ENCODE measurements around the gene ABCF1. TPM values are rescaled to one million over a fixed set of nuclear protein-coding genes. Genes with fewer than 3 reads are reported as not detected.

Gene ABCF1
- total RNA-seq, 2 experiments from 2014 or later: 86.1 to 88.0 TPM

GRCh38 chr6:30614843-30615218, 43.6 kb downstream of the ABCF1 start:
- Histone ChIP-seq H3K27ac (ENCODE audit: low read depth in 1 of 2, low read length in 2 of 2) (peak overlapping the region; percentile 92 to 98), H3K36me3 (ENCODE audit: insufficient read depth, low read length) (peaks cover 32% of the 10 kb centered on the region), H3K4me1 (ENCODE audit: insufficient read depth, low read length) (peaks cover 48% of the 10 kb centered on the region), H3K27me3 (ENCODE audit: control insufficient read depth in 1 of 2, insufficient read depth in 2 of 2, low read length in 2 of 2) (no peaks in the 10 kb centered on the region), H3K4me3 (ENCODE audit: low read length) (peak overlapping the region; percentile 76), H3K9me3 (ENCODE audit: control insufficient read depth in 1 of 2, insufficient read depth in 1 of 2, low read length in 2 of 2) (no peaks in the 10 kb centered on the region)
- intact Hi-C loops (cut with DNase I, micrococcal nuclease): loop anchor here (1.0 to 5.0 kb wide), 3 partner anchors 57 to 133 kb away; partner anchors contain the start of gene DHX16 (in 1 of the 2)
- Mint-ChIP-seq H3K9me3 (no peaks in the 10 kb centered on the region), H3K4me3 (peak overlapping the region; percentile 100), H3K27ac (peak overlapping the region; percentile 99), H3K36me3 (ENCODE audit: low read depth) (peaks cover 59% of the 10 kb centered on the region), H3K4me1 (ENCODE audit: low read depth) (peaks cover 53% of the 10 kb centered on the region), H3K27me3 (peaks cover 5% of the 10 kb centered on the region)
- POLR2A ChIA-PET: interaction anchor here (0.6 to 4.8 kb wide), 63 partner anchors 9 to 1581 kb away, joined by 3 to 135 read pairs (median 5); partner anchors contain the start of genes ABCF1, ATAT1, C6orf136 and DDR1
- peak; percentile 57 for ATAC-seq (ENCODE audit: poor library complexity)
- peak; percentile 71 to 98 (median 81) for DNase-seq
- no peak for TF ChIP-seq CTCF (IDR thresholded peaks at IDR 0.05)
- CTCF ChIA-PET: interaction anchor here (0.5 to 4.2 kb wide), 12 partner anchors 9 to 161 kb away, joined by 3 to 22 read pairs (median 8); partner anchors contain the start of genes ATAT1, DHX16 and MDC1

GRCh38 chr6:30615219-30615957, 44.1 kb downstream of the ABCF1 start:
- Mint-ChIP-seq H3K4me3 (peak overlapping the region; percentile 100), H3K27me3 (peaks cover 5% of the 10 kb centered on the region), H3K27ac (peak overlapping the region; percentile 99), H3K36me3 (ENCODE audit: low read depth) (peaks cover 55% of the 10 kb centered on the region), H3K9me3 (no peaks in the 10 kb centered on the region), H3K4me1 (ENCODE audit: low read depth) (peaks cover 48% of the 10 kb centered on the region)
- Histone ChIP-seq H3K27me3 (ENCODE audit: control insufficient read depth in 1 of 2, insufficient read depth in 2 of 2, low read length in 2 of 2) (no peaks in the 10 kb centered on the region), H3K4me1 (ENCODE audit: insufficient read depth, low read length) (peaks cover 44% of the 10 kb centered on the region), H3K4me3 (ENCODE audit: low read length) (peak overlapping the region; percentile 76), H3K9me3 (ENCODE audit: control insufficient read depth in 1 of 2, insufficient read depth in 1 of 2, low read length in 2 of 2) (no peaks in the 10 kb centered on the region), H3K27ac (ENCODE audit: low read depth in 1 of 2, low read length in 2 of 2) (peak overlapping the region; percentile 92 to 98), H3K36me3 (ENCODE audit: insufficient read depth, low read length) (peaks cover 36% of the 10 kb centered on the region)
- CTCF ChIA-PET: interaction anchor here (0.7 to 4.2 kb wide), 13 partner anchors 9 to 162 kb away, joined by 3 to 22 read pairs (median 7); partner anchors contain the start of genes ATAT1, DHX16 and MDC1
- no peak for TF ChIP-seq CTCF (IDR thresholded peaks at IDR 0.05)
- ATAC-seq (ENCODE audit: poor library complexity): no peak
- POLR2A ChIA-PET: interaction anchor here (0.6 to 4.8 kb wide), 72 partner anchors 9 to 1580 kb away, joined by 3 to 135 read pairs (median 5); partner anchors contain the start of genes ABCF1, ATAT1, C6orf136 and DDR1
- intact Hi-C loops (cut with DNase I, micrococcal nuclease): loop anchor here in 1 of 2 experiments (5.0 kb wide), 1 partner anchor 57 kb away; the partner anchor contains the start of gene DHX16
- DNase-seq: peak in 12 of 14 experiments; percentile 17 to 71 (median 43)

GRCh38 chr6:30615958-30616810, 44.9 kb downstream of the ABCF1 start:
- peak overlapping the region; percentile 76 for H3K4me3 ChIP-seq (ENCODE audit: low read length)
- H3K4me3 Mint-ChIP-seq: peak overlapping the region; percentile 100
- ChIA-PET CTCF (interaction anchor here (0.8 to 4.2 kb wide), 9 partner anchors 10 to 163 kb away, joined by 3 to 22 read pairs (median 7); partner anchors contain the start of genes ATAT1 and MDC1), POLR2A (interaction anchor here (0.6 to 4.8 kb wide), 48 partner anchors 8 to 1576 kb away, joined by 3 to 135 read pairs (median 7); partner anchors contain the start of genes ABCF1, ATAT1, C6orf136 and DDX39B)
- peaks cover 5% of the 10 kb centered on the region for H3K27me3 Mint-ChIP-seq
- no peaks in the 10 kb centered on the region for H3K9me3 ChIP-seq (ENCODE audit: control insufficient read depth in 1 of 2, insufficient read depth in 1 of 2, low read length in 2 of 2)
- peaks cover 60% of the 10 kb centered on the region for H3K36me3 Mint-ChIP-seq (ENCODE audit: low read depth)
- H3K4me1 Mint-ChIP-seq (ENCODE audit: low read depth): peaks cover 40% of the 10 kb centered on the region
- H3K36me3 ChIP-seq (ENCODE audit: insufficient read depth, low read length): peaks cover 42% of the 10 kb centered on the region
- peak; percentile 7 for ATAC-seq (ENCODE audit: poor library complexity)
- H3K27me3 ChIP-seq (ENCODE audit: control insufficient read depth in 1 of 2, insufficient read depth in 2 of 2, low read length in 2 of 2): no peaks in the 10 kb centered on the region
- H3K27ac ChIP-seq (ENCODE audit: low read depth in 1 of 2, low read length in 2 of 2): peak overlapping the region; percentile 92 to 98
- peaks cover 39% of the 10 kb centered on the region for H3K4me1 ChIP-seq (ENCODE audit: insufficient read depth, low read length)
- no peaks in the 10 kb centered on the region for H3K9me3 Mint-ChIP-seq
- TF ChIP-seq CTCF (IDR thresholded peaks at IDR 0.05): no peak
- intact Hi-C loops (cut with DNase I, micrococcal nuclease): loop anchor here in 1 of 2 experiments (1.0 to 5.0 kb wide), 4 partner anchors 45 to 127 kb away; partner anchors contain the start of genes ABCF1, DHX16, GNL1 and HLA-E
- H3K27ac Mint-ChIP-seq: peak overlapping the region; percentile 99
- peak; percentile 21 to 77 (median 47) for DNase-seq
